Stimulated activated CD4-positive, alpha-beta T cell treated with anti-CD3 and anti-CD28 coated beads, Interleukin-15, amount 100 ng/mL, for 48 hours (primary cell): Measurements from ENCODE around the gene HDAC4.

Experiments
- DNase-seq, 2 donors: peaks; one replicate each; pipeline ENCODE4 v3.0.0-alpha.2; 2020; ENCODE audit warnings: low read depth in 2 of 2

HDAC4 gene

DNA sequence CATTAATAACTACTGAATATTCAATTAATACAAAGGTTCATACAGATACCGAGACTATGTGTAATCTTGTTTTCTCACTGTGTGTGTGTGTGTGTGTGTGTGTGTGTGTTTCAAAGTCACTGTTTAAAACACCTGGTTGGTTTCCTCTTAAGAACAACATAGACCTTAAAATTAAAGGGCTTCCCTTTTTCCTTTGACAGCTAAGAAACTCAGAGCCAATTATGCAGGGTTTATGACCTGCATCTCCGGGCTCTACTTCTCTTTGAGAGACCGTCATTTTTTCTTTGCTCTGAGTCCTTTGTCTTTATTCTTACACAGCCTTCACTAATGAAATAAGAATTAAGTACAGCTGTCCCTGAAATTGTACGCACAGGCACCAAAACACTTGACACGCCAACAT is 145.6 kb downstream of the HDAC4 start:
- no peak for DNase-seq

GRCh38 chr2:239253701-239254436 is 147.0 kb downstream of the HDAC4 start:
- no peak for DNase-seq

- DNase-seq = no peak
Measured at GRCh38 chr2:239253264-239253663, 147.6 kb downstream of the HDAC4 start.

DNA sequence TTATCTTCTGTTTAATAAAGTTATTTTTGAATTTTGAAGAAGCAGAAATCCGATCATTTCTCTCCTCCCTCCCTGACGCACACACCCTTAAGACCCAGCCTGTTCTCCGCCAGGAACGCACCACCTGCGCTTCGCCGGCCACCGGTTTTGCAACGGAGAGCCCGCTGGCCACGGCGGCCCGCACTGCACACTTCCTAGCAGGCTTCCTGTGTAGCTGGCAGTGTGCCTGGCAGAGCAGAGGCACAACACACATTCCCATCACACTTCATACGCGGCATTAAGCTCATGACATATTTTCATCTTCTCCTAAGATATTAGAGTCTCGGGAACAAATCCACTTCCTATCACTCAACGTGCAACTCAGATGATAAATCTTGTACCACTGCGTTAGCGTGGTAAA is 148.0 kb downstream of the HDAC4 start:
- DNase-seq = no peak

DNA sequence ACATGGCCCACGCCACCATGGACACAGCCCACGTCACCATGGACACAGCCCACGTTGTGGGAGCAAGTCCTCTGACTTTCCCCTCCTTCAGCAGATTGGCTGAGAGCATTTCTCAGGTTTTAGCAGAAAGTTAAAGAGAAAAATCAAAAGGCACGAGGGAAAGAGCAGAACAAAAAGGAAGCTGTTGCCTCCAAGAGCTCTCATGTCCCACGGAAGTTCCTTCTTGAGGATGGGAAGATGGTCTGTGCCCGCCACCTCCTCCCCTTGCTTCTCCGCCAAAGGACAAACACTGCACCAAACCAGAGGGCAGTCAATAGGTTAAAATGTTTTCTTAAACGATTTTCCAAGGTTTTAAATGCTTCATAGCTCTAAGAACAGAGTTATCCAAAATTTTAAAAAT is 148.4 kb downstream of the HDAC4 start:
- no peak for DNase-seq

- no peak for DNase-seq
Measured at GRCh38 chr2:239251971-239252370, 148.8 kb downstream of the HDAC4 start.

- DNase-seq = no peak
Measured at GRCh38 chr2:239250216-239251081, 150.4 kb downstream of the HDAC4 start.

DNA sequence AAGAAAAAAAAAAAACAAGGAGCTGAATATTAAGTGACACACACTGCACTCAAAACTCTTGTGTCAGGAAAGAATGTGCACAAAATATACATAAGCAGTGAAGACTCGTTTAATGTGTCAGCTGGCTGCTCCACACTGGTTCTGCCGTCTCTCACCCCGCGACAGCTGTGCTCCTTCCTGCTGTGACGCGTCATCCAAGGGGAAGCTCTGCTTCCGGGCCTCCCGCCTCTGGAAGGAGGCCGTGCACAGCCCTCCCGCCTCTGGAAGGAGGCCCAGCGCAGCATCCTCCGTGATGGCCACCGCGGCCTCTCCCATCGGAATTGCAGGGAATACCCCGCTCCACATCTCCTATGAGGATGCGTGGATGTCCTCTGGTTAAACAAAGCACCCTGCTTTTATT is 151.0 kb downstream of the HDAC4 start:
- no peak for DNase-seq

DNA sequence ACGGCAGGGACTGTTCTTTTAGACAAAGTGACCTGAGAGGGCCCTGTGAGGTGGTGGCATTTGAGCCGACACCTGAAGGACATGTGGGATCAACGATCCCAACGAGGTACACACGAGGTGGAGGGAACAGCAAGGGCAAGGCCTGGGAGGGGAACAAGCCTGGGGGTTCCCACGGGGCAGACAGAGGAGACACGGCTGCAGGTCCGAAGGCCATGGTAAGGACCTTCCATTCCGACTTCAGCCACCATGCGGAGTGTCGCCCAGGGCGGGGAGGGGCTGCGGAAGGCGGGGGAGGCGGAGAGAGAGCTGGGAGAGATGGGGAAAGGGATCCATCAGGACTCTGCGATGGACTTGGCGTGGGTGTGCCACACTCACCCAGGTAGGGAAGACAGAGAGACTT is 151.8 kb downstream of the HDAC4 start:
- DNase-seq = no peak

DNA sequence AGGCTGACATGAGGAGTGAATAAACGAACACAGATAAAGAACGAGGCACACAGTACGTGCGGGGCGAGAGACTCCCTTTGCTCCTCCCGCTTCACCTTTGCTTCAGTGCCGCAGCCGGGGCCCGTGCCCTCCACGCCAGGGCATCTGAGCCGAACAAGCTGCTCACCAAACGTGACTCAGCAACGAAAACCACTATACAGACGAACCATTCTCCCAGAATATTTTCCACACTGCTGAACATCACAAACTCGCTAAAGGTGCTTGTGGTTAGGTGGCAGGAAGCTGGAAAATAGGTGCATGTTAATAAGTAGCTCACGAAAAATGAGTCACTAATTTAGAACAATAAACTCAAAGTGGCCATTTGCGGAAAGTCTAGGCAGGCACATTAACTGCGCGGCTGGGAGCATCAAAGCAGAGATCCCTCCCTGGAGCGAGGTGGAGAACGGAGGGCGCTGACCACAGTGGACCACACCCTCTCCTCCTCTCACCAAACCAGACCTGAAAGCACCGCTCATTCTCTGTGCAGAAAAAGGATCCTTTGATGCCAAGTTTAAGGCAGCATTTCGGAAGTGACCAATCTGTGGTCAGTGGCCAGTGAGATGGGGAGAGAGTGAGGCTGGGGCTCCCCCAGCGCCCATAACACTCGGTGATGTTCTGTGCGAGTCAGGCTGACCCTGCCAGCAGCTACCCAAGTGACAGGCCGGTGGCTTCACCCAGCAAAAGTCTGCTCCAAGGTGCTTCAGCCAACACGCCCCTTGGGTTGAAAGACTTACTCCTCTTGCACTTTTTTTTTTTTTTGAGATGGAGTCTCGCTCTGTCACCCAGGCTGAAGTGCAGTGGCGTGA is 153.2 kb downstream of the HDAC4 start:
- no peak for DNase-seq

- DNase-seq = no peak
Measured at GRCh38 chr2:239246723-239247122, 154.1 kb downstream of the HDAC4 start.

- DNase-seq = no peak
Measured at GRCh38 chr2:239245872-239246721, 154.7 kb downstream of the HDAC4 start.

DNA sequence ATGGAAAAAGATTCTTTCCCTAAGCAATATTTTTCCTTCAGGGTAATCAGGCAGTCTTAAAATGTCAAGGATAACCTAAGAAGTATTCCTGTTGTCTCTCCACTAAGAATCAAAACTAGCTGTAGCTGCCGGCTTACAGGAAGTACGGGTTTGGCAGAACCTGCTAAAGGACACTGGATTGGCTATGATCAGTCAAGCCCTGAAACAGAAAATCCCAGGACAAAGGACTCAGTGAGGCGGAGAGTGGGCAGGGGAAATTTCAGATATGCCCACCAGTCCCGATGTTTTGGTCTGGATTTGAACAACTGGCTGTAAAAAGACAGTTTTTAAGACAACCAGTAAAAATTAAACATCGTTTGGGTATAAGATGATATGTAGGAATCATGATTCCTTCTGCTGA is 155.7 kb downstream of the HDAC4 start:
- DNase-seq = no peak

DNA sequence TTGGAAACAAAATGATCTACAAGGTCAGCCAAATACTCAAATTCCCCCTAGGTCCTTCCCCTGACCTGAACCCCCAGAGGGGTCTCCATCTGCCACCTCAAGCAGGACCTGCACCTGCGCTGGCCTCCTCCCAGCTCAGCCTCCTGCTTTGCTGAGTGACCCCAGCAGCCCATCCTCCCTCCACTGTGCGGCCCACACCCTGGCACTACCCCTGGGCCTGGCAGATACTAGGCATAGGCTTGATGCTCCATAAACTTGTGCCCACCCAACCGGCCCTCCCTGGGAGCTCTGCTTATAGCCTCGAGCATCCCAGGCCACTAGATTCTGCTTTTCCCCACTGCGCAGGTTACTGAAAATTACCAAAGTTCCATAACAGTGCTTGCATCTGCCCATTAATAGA is 156.2 kb downstream of the HDAC4 start:
- DNase-seq = no peak

GRCh38 chr2:239241431-239241960 is 159.3 kb downstream of the HDAC4 start:
- DNase-seq = no peak

GRCh38 chr2:239240414-239240881 is 160.4 kb downstream of the HDAC4 start:
- DNase-seq = no peak

DNA sequence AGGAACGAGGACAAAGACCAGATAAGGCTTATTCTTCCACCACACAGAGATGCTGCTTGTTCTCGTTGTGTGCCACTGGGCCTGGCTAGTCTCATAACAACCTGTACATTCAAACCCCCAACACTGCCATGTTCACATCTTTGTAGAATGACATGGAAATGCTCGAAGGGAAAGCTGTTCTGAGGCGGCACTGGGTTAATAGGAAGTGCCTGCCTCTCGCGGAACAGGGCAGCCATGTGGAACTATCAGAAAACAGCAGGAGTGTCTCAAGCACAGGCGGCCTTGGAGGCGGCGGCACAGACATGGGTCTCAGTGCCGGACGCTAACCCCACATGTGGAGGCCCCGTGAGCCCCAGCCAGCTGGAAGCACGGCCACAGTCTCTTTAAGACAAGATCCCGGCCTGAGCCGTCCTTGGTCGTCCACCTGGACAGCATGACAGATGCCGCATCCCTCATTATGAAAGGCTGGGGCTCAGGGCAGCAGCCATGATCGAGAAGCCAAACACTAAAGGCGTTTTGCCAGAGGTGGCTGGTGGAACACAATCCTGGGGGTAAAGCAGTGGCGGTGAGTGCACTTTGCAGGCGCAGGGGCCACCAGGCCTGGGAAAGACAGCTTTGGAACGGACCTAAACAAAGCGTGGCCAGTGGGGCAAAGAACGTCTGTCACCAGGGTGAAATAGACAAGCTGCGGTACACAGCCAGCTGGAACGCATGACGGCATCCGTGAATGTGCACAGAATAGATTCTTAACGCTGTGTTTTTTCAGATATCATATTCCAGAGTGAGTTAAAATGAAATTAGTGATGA is 161.0 kb downstream of the HDAC4 start:
- DNase-seq = no peak

DNA sequence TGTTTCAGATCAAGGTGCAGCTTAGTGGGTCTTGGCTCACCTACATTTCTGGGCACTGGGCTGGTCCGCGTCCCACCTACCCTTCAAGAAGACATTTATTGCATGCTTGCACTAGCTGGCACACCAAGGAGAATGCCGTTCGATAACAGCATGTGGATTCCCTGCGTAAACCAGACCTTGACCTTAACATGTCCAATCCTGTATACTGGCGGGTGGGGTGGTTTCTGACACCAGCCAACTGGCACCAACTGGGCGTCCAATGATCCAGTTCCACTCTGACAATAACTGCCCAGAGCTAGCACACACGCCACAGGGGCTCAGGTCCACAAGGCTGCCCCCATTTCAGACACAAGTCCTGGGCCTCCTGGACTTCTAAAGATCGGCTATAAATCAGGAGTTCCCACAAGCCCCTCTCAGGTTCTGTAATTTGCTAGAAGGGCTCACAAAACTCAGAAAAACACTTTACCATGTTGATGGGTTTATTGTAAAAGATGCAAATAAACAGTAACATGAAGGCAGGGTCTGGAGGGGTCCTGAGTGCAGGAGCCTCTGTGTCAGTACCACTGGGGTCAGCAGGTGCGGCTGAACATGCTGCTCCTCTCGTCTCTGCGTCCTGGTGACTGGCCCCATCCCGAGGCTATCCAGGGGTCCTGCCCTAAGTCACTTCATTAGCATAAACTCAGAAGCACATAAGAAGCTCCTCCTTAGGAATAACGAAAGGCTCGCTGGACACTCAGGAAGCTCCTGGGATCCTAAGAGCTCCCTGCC is 161.8 kb downstream of the HDAC4 start:
- DNase-seq = no peak

DNA sequence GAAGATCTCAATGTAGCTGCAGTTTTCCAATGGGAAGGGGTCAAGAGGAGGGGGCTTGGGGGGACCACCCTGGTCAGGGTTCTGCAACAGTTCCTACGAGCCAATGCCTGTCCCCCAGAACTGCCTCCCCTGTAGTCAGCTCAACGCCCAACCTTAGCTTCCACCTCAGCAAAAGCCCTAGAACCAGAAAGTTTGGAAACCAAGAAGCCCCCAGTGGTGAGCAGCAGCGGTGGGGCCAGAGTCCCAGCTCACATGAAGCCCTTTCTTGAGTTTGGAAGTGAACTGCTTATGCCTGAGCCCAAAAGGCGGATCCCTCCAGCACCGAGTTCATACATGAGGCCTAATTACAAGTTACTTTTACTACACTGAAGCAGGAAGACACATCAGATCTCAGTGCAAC is 162.4 kb downstream of the HDAC4 start:
- no peak for DNase-seq
